Gastroesophageal sphincter (tissue), 4 donors: ENCODE data around the gene HELT. TPM values are rescaled to one million over a fixed set of nuclear protein-coding genes. Genes with fewer than 3 reads are reported as not detected.

Source experiments
- ATAC-seq: fragments of 150-250 bp; one replicate; pipeline ENCODE4 v1.9.1; 2016; ENCODE audit warnings: mild to moderate bottlenecking, moderate library complexity
- H3K27ac ChIP-seq, 4 donors: fragments of 200-600 bp; sonication (generic) in 3 of 4; 1 replicate in 3 of 4; 2 replicates in 1 of 4; pipeline ENCODE4 v1.5.1; 2016 to 2019
- H3K27me3 ChIP-seq: fragments of 200-600 bp; sonication (generic); one replicate; pipeline ENCODE4 v1.5.1; 2019
- H3K36me3 ChIP-seq, 2 donors: fragments of 200-600 bp; sonication (generic); one replicate each; pipeline ENCODE4 v1.5.1; 2019; ENCODE audit warnings: control low read depth in 1 of 2
- H3K4me1 ChIP-seq, 3 donors: fragments of 200-600 bp; sonication (generic); 1 replicate in 2 of 3; 2 replicates in 1 of 3; pipeline ENCODE4 v1.5.1; 2016 to 2019; ENCODE audit warnings: control low read depth in 2 of 3
- H3K4me3 ChIP-seq, 2 donors: fragments of 200-600 bp; sonication (generic); one replicate each; pipeline ENCODE4 v1.5.1; 2019; ENCODE audit warnings: mild to moderate bottlenecking in 1 of 2, moderate library complexity in 1 of 2
- H3K9me3 ChIP-seq, 3 donors: fragments of 200-600 bp; sonication (generic); one replicate each; pipeline ENCODE4 v1.5.1; 2017 to 2019; ENCODE audit warnings: control low read depth in 2 of 3
- CTCF ChIP-seq, 4 experiments: fragments of 200-600 bp in 2 of 4; fragments of 450-650 bp in 2 of 4; sonication (generic) in 1 of 4; IDR thresholded peaks; one replicate each; pipeline ENCODE4 v1.5.1; 2017 to 2019; ENCODE audit warnings: antibody characterized with exemption in 4 of 4, mild to moderate bottlenecking in 2 of 4, moderate library complexity in 2 of 4
- EP300 ChIP-seq: sonication (generic); formaldehyde crosslinking; IDR thresholded peaks from one replicate; pipeline ENCODE4 v1.6.1; 2017; ENCODE audit warnings: antibody characterized with exemption, mild to moderate bottlenecking
- POLR2A ChIP-seq, 2 donors: fragments of 450-650 bp; IDR thresholded peaks; one replicate each; pipeline ENCODE4 v1.6.1; 2017; ENCODE audit warnings: antibody characterized with exemption in 2 of 2, mild to moderate bottlenecking in 2 of 2, moderate library complexity in 1 of 2
- POLR2AphosphoS5 ChIP-seq: sonication (generic); formaldehyde crosslinking; IDR thresholded peaks from one replicate; pipeline ENCODE4 v1.6.1; 2017; ENCODE audit warnings: antibody characterized with exemption
- WGBS, 2 donors: methylation state at CpG; one replicate each; pipeline ENCODE4 v1.1.5; 2018; ENCODE audit warnings: low coverage in 1 of 2; 5-methylcytosine and 5-hydroxymethylcytosine counted together
- total RNA-seq, 4 donors: library from RNA; depleted of rRNA; stranded (reverse); fragments of >200 nt; gene quantifications; one replicate each; pipeline ENCODE4 v1.1.0, GENCODE V29; 2016

Gene HELT
- total RNA-seq, 4 donors from 2014 or later = not detected

GRCh38 chr4:185015108-185015507 is 3.2 kb upstream of the HELT start:
- H3K27me3 ChIP-seq = peaks cover 100% of the 10 kb centered on the region
- H3K4me3 ChIP-seq = no peak overlapping the region
- no peak overlapping the region for H3K27ac ChIP-seq
- WGBS, 2 donors = 41 to 45% methylated on average over 4 to 5 of the region's 5 CpGs
- no peaks in the 10 kb centered on the region for H3K36me3 ChIP-seq
- TF ChIP-seq POLR2A (IDR thresholded peaks at IDR 0.05) (no peak), POLR2AphosphoS5 (no peak), CTCF (IDR thresholded peaks at IDR 0.05) (no peak), EP300 (no peak)
- no peak for ATAC-seq
- no peaks in the 10 kb centered on the region for H3K9me3 ChIP-seq
- H3K4me1 ChIP-seq = peaks cover 0 to 44% (median 0%) of the 10 kb centered on the region in 3 donors

GRCh38 chr4:185016101-185016940 is 2.0 kb upstream of the HELT start:
- no peak overlapping the region for H3K27ac ChIP-seq
- H3K4me3 ChIP-seq = no peak overlapping the region
- ATAC-seq = no peak
- WGBS, 2 donors = 3 to 7% methylated on average over 14 to 27 of the region's 47 CpGs
- no peaks in the 10 kb centered on the region for H3K9me3 ChIP-seq
- peaks cover 0 to 56% (median 9%) of the 10 kb centered on the region in 3 donors for H3K4me1 ChIP-seq
- TF ChIP-seq POLR2AphosphoS5 = no peak
- no peak for TF ChIP-seq EP300
- TF ChIP-seq CTCF (IDR thresholded peaks at IDR 0.05) = no peak
- no peak for TF ChIP-seq POLR2A (IDR thresholded peaks at IDR 0.05)
- no peaks in the 10 kb centered on the region for H3K36me3 ChIP-seq
- H3K27me3 ChIP-seq = peaks cover 100% of the 10 kb centered on the region

GRCh38 chr4:185016946-185017758 is 1.1 kb upstream of the HELT start:
- no peak for ATAC-seq
- no peaks in the 10 kb centered on the region for H3K36me3 ChIP-seq
- H3K27me3 ChIP-seq = peaks cover 99% of the 10 kb centered on the region
- 2 to 3% methylated on average over 28 to 31 of the region's 34 CpGs for WGBS, 2 donors
- H3K9me3 ChIP-seq = no peaks in the 10 kb centered on the region
- no peak overlapping the region for H3K27ac ChIP-seq
- peaks cover 0 to 60% (median 11%) of the 10 kb centered on the region in 3 donors for H3K4me1 ChIP-seq
- H3K4me3 ChIP-seq = no peak overlapping the region
- TF ChIP-seq POLR2A (IDR thresholded peaks at IDR 0.05) (no peak), POLR2AphosphoS5 (no peak), CTCF (IDR thresholded peaks at IDR 0.05) (no peak), EP300 (no peak)

GRCh38 chr4:185018834-185019455 is 655 bp downstream of the HELT start:
- H3K4me3 ChIP-seq = no peak overlapping the region
- peaks cover 94% of the 10 kb centered on the region for H3K27me3 ChIP-seq
- H3K9me3 ChIP-seq = no peaks in the 10 kb centered on the region
- no peaks in the 10 kb centered on the region for H3K36me3 ChIP-seq
- no peak for TF ChIP-seq POLR2A (IDR thresholded peaks at IDR 0.05)
- no peak for TF ChIP-seq CTCF (IDR thresholded peaks at IDR 0.05)
- no peak for TF ChIP-seq EP300
- no peak for TF ChIP-seq POLR2AphosphoS5
- no peak for ATAC-seq
- H3K4me1 ChIP-seq = peaks cover 0 to 60% (median 11%) of the 10 kb centered on the region in 3 donors
- no peak overlapping the region for H3K27ac ChIP-seq
- 0 to 4% methylated on average over 1 to 10 of the region's 41 CpGs for WGBS, 2 donors
